SK-N-SH (cell line): ENCODE data around the gene PPARD. TPM values are rescaled to one million over a fixed set of nuclear protein-coding genes. Genes with fewer than 3 reads are reported as not detected.

Experiments used
- CTCF ChIA-PET: fragments of 300-600, 350-600 bp; formaldehyde crosslinking; extraction: SDS; loops from one replicate; lab custom pipeline; 2021; lab: Yijun Ruan, JAX
- POLR2A ChIA-PET: fragments of 350-600 bp; sonication (Branson Sonifier 250); formaldehyde crosslinking; extraction: SDS; loops from one replicate; lab custom pipeline; 2020; ENCODE audit warnings: antibody characterized with exemption, inconsistent platforms; lab: Yijun Ruan, JAX
- DNase-seq: peaks from one replicate; pipeline ENCODE4 v3.0.0; 2012
- H2AFZ ChIP-seq: fragments of 200-600 bp; sonication (generic); 2 replicates; pipeline ENCODE4 v1.8.1; 2016; ENCODE audit warnings: antibody characterized with exemption, mild to moderate bottlenecking, low read depth
- H3F3A ChIP-seq: fragments of 200-600 bp; sonication (generic); replicated peaks from 2 replicates; pipeline ENCODE3; 2016; ENCODE audit warnings: antibody characterized with exemption, mild to moderate bottlenecking; ENCODE audit not compliant: insufficient read depth
- H3K27ac ChIP-seq, 2 experiments: fragments of 200-500 bp in 1 of 2; fragments of 200-600 bp in 1 of 2; sonication (Bioruptor generic) in 1 of 2; sonication (generic), shearing (Covaris generic) in 1 of 2; 2 replicates each; pipeline versions ENCODE4 v1.5.1 to v1.6.1; 2014 to 2016; ENCODE audit warnings: low read depth in 2 of 2, inconsistent platforms in 1 of 2, low read length in 1 of 2, mild to moderate bottlenecking in 1 of 2, mixed read lengths in 1 of 2
- H3K27me3 ChIP-seq: fragments of 200-600 bp; sonication (generic), shearing (Covaris generic); 2 replicates; pipeline ENCODE4 v1.6.1; 2016; ENCODE audit warnings: mixed run types; ENCODE audit not compliant: insufficient read depth
- H3K36me3 ChIP-seq, 2 experiments: fragments of 200-500 bp in 1 of 2; fragments of 200-600 bp in 1 of 2; sonication (Bioruptor generic) in 1 of 2; sonication (generic) in 1 of 2; replicated peaks in 1 of 2; 2 replicates each; pipeline versions ENCODE3 to v1.5.1; 2014 to 2016; ENCODE audit warnings: low read length in 1 of 2, mild to moderate bottlenecking in 1 of 2; ENCODE audit not compliant: insufficient read depth in 2 of 2, control insufficient read depth in 1 of 2
- H3K4me1 ChIP-seq, 2 experiments: fragments of 200-500 bp in 1 of 2; fragments of 200-600 bp in 1 of 2; sonication (Bioruptor generic) in 1 of 2; sonication (generic), shearing (Covaris generic) in 1 of 2; 2 replicates each; pipeline versions ENCODE4 v1.5.1 to v1.6.1; 2014 to 2016; ENCODE audit warnings: low read depth in 1 of 2, low read length in 1 of 2, mixed run types in 1 of 2; ENCODE audit not compliant: insufficient read depth in 2 of 2, control insufficient read depth in 1 of 2
- H3K4me2 ChIP-seq: fragments of 200-600 bp; sonication (generic), shearing (Covaris generic); 2 replicates; pipeline ENCODE4 v1.6.1; 2017; ENCODE audit warnings: mixed run types
- H3K4me3 ChIP-seq, 2 experiments: fragments of 200-500 bp in 1 of 2; fragments of 200-600 bp in 1 of 2; sonication (Bioruptor generic) in 1 of 2; sonication (generic), shearing (Covaris generic) in 1 of 2; 2 replicates each; pipeline versions ENCODE4 v1.5.1 to v1.8.1; 2014 to 2016; ENCODE audit warnings: low read depth in 2 of 2, inconsistent platforms in 1 of 2, low read length in 1 of 2, mild to moderate bottlenecking in 1 of 2, mixed read lengths in 1 of 2, moderate library complexity in 1 of 2
- H3K79me2 ChIP-seq: fragments of 200-600 bp; sonication (generic); 2 replicates; pipeline ENCODE4 v1.8.1; 2017; ENCODE audit warnings: mild to moderate bottlenecking; ENCODE audit not compliant: insufficient read depth
- H3K9ac ChIP-seq: fragments of 200-600 bp; sonication (generic); 2 replicates; pipeline ENCODE4 v1.6.1; 2017; ENCODE audit warnings: mixed run types
- H3K9me2 ChIP-seq: fragments of 200-600 bp; sonication (generic); 2 replicates; pipeline ENCODE4 v1.6.1; 2017; ENCODE audit warnings: mixed run types
- H3K9me3 ChIP-seq: fragments of 200-600 bp; sonication (generic); 2 replicates; pipeline ENCODE4 v1.6.1; 2017; ENCODE audit warnings: mixed run types, mild to moderate bottlenecking, moderate library complexity
- H4K20me1 ChIP-seq: fragments of 200-600 bp; sonication (generic); 2 replicates; pipeline ENCODE4 v1.6.1; 2017; ENCODE audit warnings: mild to moderate bottlenecking, mixed run types; ENCODE audit not compliant: insufficient read depth
- EZH2phosphoT487 ChIP-seq: fragments of 200-600 bp; sonication (generic); IDR thresholded peaks from 2 replicates; pipeline ENCODE4 v1.6.1; 2017; ENCODE audit warnings: low read depth, mixed run types, mild to moderate bottlenecking, antibody characterized with exemption, moderate library complexity, borderline replicate concordance
- GABPA ChIP-seq: IDR thresholded peaks from 2 replicates; pipeline ENCODE4 v1.4.0; 2012; ENCODE audit warnings: low read depth, mild to moderate bottlenecking
- GATA2 ChIP-seq: sonication (generic); formaldehyde crosslinking; IDR thresholded peaks from 2 replicates; pipeline ENCODE4 v1.5.0; 2020; ENCODE audit warnings: mild to moderate bottlenecking, missing genetic modification reagents
- IRF3 ChIP-seq: fragments of 150-350 bp; IDR thresholded peaks from 2 replicates; pipeline ENCODE4 v1.6.1; 2016; ENCODE audit warnings: mild to moderate bottlenecking, low read depth, low read length
- JUND ChIP-seq: IDR thresholded peaks from 2 replicates; pipeline ENCODE4 v1.4.0; 2012
- MEF2A ChIP-seq: IDR thresholded peaks from 2 replicates; pipeline ENCODE4 v1.4.0; 2012; ENCODE audit warnings: low read depth, borderline replicate concordance
- MXI1 ChIP-seq: IDR thresholded peaks from 2 replicates; pipeline ENCODE4 v1.6.1; 2012; ENCODE audit warnings: mild to moderate bottlenecking, low read depth, low read length, improper control_type of control experiment
- NFIC ChIP-seq: IDR thresholded peaks from 2 replicates; pipeline ENCODE4 v1.4.0; 2012; ENCODE audit warnings: borderline replicate concordance
- RCOR1 ChIP-seq: fragments of 150-350 bp; IDR thresholded peaks from 2 replicates; pipeline ENCODE4 v1.6.1; 2017; ENCODE audit warnings: antibody characterized with exemption, low read length
- REST ChIP-seq: IDR thresholded peaks from 2 replicates; pipeline ENCODE4 v1.6.1; 2012; ENCODE audit warnings: mild to moderate bottlenecking, low read depth, low read length, moderate library complexity
- RXRA ChIP-seq: IDR thresholded peaks from 2 replicates; pipeline ENCODE4 v1.4.0; 2012; ENCODE audit warnings: low read depth, mild to moderate bottlenecking, borderline replicate concordance
- SIN3A ChIP-seq: IDR thresholded peaks from 2 replicates; pipeline ENCODE4 v1.6.1; 2012; ENCODE audit warnings: low read depth, mild to moderate bottlenecking, low read length, moderate library complexity, borderline replicate concordance
- SMC3 ChIP-seq: IDR thresholded peaks from 2 replicates; pipeline ENCODE4 v1.6.1; 2012; ENCODE audit warnings: low read depth, low read length, improper control_type of control experiment
- TAF1 ChIP-seq: IDR thresholded peaks from 2 replicates; pipeline ENCODE4 v1.6.1; 2012; ENCODE audit warnings: low read depth, mild to moderate bottlenecking, low read length, moderate library complexity, borderline replicate concordance
- TEAD4 ChIP-seq: IDR thresholded peaks from 2 replicates; pipeline ENCODE4 v1.4.0; 2012; ENCODE audit warnings: mild to moderate bottlenecking, borderline replicate concordance; ENCODE audit not compliant: insufficient read depth
- USF2 ChIP-seq: fragments of 150-350 bp; IDR thresholded peaks from 2 replicates; pipeline ENCODE4 v1.6.1; 2017; ENCODE audit warnings: antibody characterized with exemption, low read length, low read depth, borderline replicate concordance
- WGBS: methylation state at CpG from one replicate; pipeline ENCODE4 v1.1.6; 2017; ENCODE audit warnings: low lambda C conversion rate; 5-methylcytosine and 5-hydroxymethylcytosine counted together
- polyA plus RNA-seq, 3 experiments: library from polyadenylated mRNA; depleted of rRNA; stranded (reverse); fragments of >200 nt; gene quantifications; 2 replicates each; pipeline ENCODE4 v1.2.3, GENCODE V29; 2012
- TF ChIP-seq, protein P1 (sequence below): IDR thresholded peaks from 2 replicates; pipeline ENCODE4; 2012
- TF ChIP-seq, protein P2 (sequence below): IDR thresholded peaks from 2 replicates; pipeline ENCODE4 v1.4.0; 2012; ENCODE audit warnings: low read depth

The PPARD gene
- polyA plus RNA-seq, 1 of the 3 experiments (the other 2 are of a cell fraction), result 13.3 TPM

DNA sequence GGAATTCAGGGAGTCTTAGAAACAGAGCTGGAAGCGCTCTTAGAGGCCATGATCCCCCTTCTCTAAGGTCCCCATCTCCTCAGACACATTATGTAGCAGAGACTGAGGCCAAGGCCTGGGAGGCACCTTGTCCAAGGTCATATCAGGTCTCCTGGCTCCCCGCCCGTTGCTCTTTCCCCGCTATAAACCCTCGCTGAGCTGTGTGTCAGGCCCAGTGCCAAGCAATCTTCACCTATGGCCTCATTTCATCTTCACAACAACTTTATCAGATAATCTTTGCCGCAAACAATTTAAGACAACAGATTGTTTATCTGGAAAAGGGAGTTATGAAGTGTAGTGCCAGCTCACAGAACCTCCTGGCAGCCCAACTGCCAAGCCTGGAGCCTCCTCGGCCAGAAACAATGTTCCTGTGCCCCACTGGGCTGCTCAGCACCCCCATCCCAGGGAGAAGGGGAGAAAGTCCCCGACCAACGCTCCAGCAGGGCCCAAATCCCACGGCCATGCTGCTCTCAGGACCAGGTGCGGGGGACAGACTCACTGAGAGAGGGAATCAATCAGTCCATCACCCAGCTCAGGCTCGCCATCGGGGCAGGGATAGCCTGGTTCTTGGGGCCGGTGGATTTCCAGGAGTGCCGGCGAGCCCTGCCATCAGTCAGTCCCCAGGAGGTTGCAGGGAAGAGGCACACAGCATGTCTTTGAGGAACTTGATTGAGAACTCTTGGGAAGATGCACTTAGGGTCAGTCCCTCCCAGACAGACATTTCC lies 92.9 kb downstream of the PPARD start:
- Histone ChIP-seq H3K9me3 (no peaks in the 10 kb centered on the region), H3K27me3 (no peaks in the 10 kb centered on the region), H3F3A (no peaks in the 10 kb centered on the region), H3K4me3 (no peak overlapping the region), H3K4me2 (no peak overlapping the region), H3K79me2 (no peaks in the 10 kb centered on the region), H3K36me3 (no peaks in the 10 kb centered on the region), H3K9ac (no peak overlapping the region), H3K27ac (no peak overlapping the region), H4K20me1 (no peaks in the 10 kb centered on the region), H3K4me1 (peaks cover 0 to 2% of the 10 kb centered on the region in 2 experiments; a peak in 1 of 4 replicates), H2AFZ (no peak overlapping the region), H3K9me2 (no peaks in the 10 kb centered on the region)
- no peak for TF ChIP-seq RCOR1
- 82% methylated on average over 16 of the region's 16 CpGs for WGBS
- POLR2A ChIA-PET, result no interaction called here
- no peak for DNase-seq
- CTCF ChIA-PET, result interaction anchor here (1.6 to 3.0 kb wide), 2 partner anchors 20 to 93 kb away, joined by 6 to 11 read pairs; partner anchors contain the start of gene PPARD

DNA sequence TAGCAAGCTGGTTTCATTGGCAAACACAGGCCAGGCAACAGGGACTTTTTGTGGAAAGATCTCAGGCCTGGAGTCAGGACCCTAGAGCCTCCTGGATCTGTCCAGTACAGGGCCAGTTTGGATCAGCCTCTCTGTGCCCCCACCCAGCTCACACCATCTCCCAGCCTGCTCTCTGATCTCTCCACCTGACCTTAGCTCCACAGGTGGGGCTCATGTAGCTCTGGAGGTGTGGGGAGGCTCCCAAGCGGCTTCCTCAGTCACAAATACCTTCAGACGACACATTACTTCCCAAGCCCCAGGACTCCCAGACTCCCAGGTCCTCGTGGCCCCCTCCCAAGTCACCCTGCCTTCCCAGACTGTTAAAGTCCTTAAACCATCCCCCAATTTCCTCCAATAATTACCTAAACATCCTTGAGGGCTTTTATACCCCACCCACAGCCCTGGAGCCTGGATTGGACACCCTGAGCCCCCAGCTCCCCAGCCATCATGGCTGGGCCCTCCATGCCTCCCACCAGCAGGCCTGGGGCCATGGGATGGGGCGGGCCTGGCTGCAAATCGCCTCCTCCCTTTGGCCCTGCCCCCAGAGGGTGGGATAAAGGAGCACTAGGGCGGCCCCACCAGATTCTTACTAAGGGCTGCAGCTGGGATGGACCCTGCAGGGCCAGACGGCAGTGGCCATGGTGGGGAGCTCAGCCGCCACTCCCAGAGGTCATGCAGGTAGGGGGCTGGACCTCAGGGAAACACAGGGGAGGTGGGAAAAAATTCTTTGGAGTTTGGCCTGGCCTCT lies 93.9 kb downstream of the PPARD start:
- Histone ChIP-seq H3K4me2 (no peak overlapping the region), H3K4me1 (peaks cover 0 to 2% of the 10 kb centered on the region in 2 experiments; a peak in 1 of 4 replicates), H3K9me3 (no peaks in the 10 kb centered on the region), H2AFZ (no peak overlapping the region), H3K36me3 (no peaks in the 10 kb centered on the region), H3K4me3 (no peak overlapping the region), H4K20me1 (no peaks in the 10 kb centered on the region), H3K9ac (no peak overlapping the region), H3K79me2 (no peaks in the 10 kb centered on the region), H3K27ac (no peak overlapping the region), H3K9me2 (no peaks in the 10 kb centered on the region), H3F3A (no peaks in the 10 kb centered on the region), H3K27me3 (no peaks in the 10 kb centered on the region)
- POLR2A ChIA-PET, result no interaction called here
- CTCF ChIA-PET, result interaction anchor here (1.6 to 3.0 kb wide), 3 partner anchors 13 to 94 kb away, joined by 6 to 18 read pairs (median 11); partner anchors contain the start of gene PPARD
- DNase-seq, result no peak
- WGBS, result 62% methylated on average over 4 of the region's 8 CpGs
- TF ChIP-seq SIN3A (no peak), NFIC (no peak), REST (no peak), GATA2 (no peak), MEF2A (no peak), GABPA (no peak), EZH2phosphoT487 (no peak), IRF3 (no peak), USF2 (no peak), TEAD4 (no peak), SMC3 (no peak), MXI1 (no peak), TAF1 (no peak), JUND (no peak), RXRA (no peak)
- TF ChIP-seq, protein P1, sequence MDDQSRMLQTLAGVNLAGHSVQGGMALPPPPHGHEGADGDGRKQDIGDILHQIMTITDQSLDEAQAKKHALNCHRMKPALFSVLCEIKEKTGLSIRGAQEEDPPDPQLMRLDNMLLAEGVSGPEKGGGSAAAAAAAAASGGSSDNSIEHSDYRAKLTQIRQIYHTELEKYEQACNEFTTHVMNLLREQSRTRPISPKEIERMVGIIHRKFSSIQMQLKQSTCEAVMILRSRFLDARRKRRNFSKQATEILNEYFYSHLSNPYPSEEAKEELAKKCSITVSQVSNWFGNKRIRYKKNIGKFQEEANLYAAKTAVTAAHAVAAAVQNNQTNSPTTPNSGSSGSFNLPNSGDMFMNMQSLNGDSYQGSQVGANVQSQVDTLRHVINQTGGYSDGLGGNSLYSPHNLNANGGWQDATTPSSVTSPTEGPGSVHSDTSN, result no peak
- TF ChIP-seq, protein P2, sequence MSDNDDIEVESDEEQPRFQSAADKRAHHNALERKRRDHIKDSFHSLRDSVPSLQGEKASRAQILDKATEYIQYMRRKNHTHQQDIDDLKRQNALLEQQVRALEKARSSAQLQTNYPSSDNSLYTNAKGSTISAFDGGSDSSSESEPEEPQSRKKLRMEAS, result no peak
